ENCODE results near the gene FBXW11. TPM values are rescaled to one million over a fixed set of nuclear protein-coding genes. Genes with fewer than 3 reads are reported as not detected.

FBXW11 gene
- total RNA-seq, 1 donor from 2014 or later: 61.4 TPM

DNA sequence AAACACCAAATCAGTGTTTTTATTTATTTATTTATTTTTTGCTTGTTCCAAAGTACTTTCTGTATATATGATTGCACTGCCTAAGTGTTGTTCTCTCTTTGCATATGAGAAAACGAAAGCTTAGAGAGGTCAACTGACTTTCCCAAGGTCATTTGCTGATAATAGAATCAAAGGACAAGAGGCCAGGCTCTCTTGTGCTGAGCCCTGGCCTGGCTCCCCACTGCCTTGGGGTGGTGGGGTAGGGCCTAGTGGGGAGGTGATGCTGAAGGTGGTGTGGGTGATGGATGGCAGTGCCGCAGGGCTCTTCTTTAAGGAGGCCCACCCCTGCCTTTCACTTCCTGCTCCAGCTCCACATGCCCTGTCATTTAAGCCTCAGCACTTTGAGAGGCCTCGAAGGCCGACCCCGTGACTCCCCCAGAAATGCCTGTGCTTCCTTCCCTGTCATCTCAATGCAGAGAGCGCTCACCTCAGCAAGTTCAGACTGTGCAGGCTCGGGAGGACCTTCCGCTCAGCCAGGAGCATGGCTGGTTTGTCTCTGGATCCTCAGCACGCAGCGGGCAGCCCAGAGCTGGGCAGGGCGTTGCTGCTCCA is 161.3 kb downstream of the FBXW11 start:
- H3K27ac Mint-ChIP-seq (ENCODE audit: unreplicated experiment): no peak overlapping the region
- no peak for DNase-seq (ENCODE audit: extremely low spot score, unreplicated experiment)
- no peak for TF ChIP-seq CTCF (IDR thresholded peaks at IDR 0.05)
- H3K4me1 Mint-ChIP-seq (ENCODE audit: unreplicated experiment): peaks cover 10% of the 10 kb centered on the region
- H3K9me3 Mint-ChIP-seq (ENCODE audit: unreplicated experiment): no peaks in the 10 kb centered on the region
- H3K36me3 Mint-ChIP-seq (ENCODE audit: unreplicated experiment): peaks cover 5% of the 10 kb centered on the region
- H3K4me3 Mint-ChIP-seq (ENCODE audit: unreplicated experiment): no peak overlapping the region
- H3K27me3 Mint-ChIP-seq (ENCODE audit: unreplicated experiment): no peaks in the 10 kb centered on the region

- H3K4me3 Mint-ChIP-seq (ENCODE audit: unreplicated experiment): no peak overlapping the region
- no peaks in the 10 kb centered on the region for H3K27me3 Mint-ChIP-seq (ENCODE audit: unreplicated experiment)
- no peaks in the 10 kb centered on the region for H3K9me3 Mint-ChIP-seq (ENCODE audit: unreplicated experiment)
- no peak for TF ChIP-seq CTCF (IDR thresholded peaks at IDR 0.05)
- no peak for DNase-seq (ENCODE audit: extremely low spot score, unreplicated experiment)
- H3K4me1 Mint-ChIP-seq (ENCODE audit: unreplicated experiment): peaks cover 4% of the 10 kb centered on the region
- H3K36me3 Mint-ChIP-seq (ENCODE audit: unreplicated experiment): peaks cover 2% of the 10 kb centered on the region
- H3K27ac Mint-ChIP-seq (ENCODE audit: unreplicated experiment): no peak overlapping the region
Observed at GRCh38 chr5:171842777-171843328, 163.6 kb downstream of the FBXW11 start.

DNA sequence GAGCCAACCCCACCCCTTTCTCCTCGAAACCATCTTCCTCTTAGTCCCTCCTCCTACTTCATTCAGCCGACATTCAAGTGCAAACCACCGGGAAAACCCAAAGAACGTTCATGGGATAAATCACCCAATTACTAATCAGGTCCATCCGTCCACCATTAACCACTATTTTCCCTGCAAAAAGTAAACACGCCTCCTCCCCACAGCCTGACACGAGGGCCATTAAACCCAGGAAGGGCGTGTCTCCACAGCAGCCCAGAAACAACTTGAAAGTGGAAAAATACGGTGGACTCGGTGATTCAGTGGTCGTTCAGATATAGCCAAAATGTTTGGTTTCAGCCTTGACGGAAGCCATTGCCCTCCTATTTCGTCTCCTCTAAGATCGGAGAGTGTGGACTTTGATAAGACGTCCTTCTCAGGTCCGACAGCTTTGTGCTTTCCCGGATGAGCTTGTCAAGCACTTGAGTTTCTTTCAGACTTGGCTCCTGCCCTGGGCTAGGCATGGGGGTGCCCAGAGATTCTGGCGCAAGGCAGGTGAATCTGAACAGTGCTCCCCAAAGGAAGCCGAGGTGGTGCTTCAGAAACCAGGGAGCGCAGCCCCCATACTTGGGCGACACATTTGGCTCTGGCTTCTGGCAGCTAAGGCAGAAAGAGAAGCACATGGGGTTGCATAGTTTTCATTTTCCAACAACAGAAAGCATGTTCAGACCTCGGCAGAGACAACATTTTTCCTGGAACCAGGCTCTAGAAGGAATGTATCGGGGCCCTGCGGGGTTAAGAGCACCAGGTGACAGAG is 164.3 kb downstream of the FBXW11 start:
- no peaks in the 10 kb centered on the region for H3K36me3 Mint-ChIP-seq (ENCODE audit: unreplicated experiment)
- no peak for TF ChIP-seq CTCF (IDR thresholded peaks at IDR 0.05)
- H3K27ac Mint-ChIP-seq (ENCODE audit: unreplicated experiment): no peak overlapping the region
- H3K4me3 Mint-ChIP-seq (ENCODE audit: unreplicated experiment): no peak overlapping the region
- no peaks in the 10 kb centered on the region for H3K27me3 Mint-ChIP-seq (ENCODE audit: unreplicated experiment)
- DNase-seq (ENCODE audit: extremely low spot score, unreplicated experiment): no peak
- H3K9me3 Mint-ChIP-seq (ENCODE audit: unreplicated experiment): no peaks in the 10 kb centered on the region
- peaks cover 4% of the 10 kb centered on the region for H3K4me1 Mint-ChIP-seq (ENCODE audit: unreplicated experiment)

GRCh38 chr5:171840711-171841522 is 165.5 kb downstream of the FBXW11 start:
- Mint-ChIP-seq H3K27ac (ENCODE audit: unreplicated experiment) (no peak overlapping the region), H3K27me3 (ENCODE audit: unreplicated experiment) (no peaks in the 10 kb centered on the region), H3K9me3 (ENCODE audit: unreplicated experiment) (no peaks in the 10 kb centered on the region), H3K36me3 (ENCODE audit: unreplicated experiment) (no peaks in the 10 kb centered on the region), H3K4me1 (ENCODE audit: unreplicated experiment) (peaks cover 4% of the 10 kb centered on the region), H3K4me3 (ENCODE audit: unreplicated experiment) (no peak overlapping the region)
- TF ChIP-seq CTCF (IDR thresholded peaks at IDR 0.05): no peak
- DNase-seq (ENCODE audit: extremely low spot score, unreplicated experiment): no peak
